HG02642 (cell line): ENCODE results near the gene SEC63.
"Not testable (repeated sequence)": the region's sequence is repeated elsewhere in the genome, so short reads cannot be mapped to it uniquely, and the experiment has no call there.

Experiments
- ATAC-seq: cut with Tn5 transposase; IDR thresholded peaks from one replicate; pipeline ENCODE4 v1.9.1; 2021; ENCODE audit warnings: mild to moderate bottlenecking; ENCODE audit not compliant: unreplicated experiment, poor library complexity

The SEC63 gene

GRCh38 chr6:107957909-107958688 lies at the start of gene SEC63:
Gene SEC63, minus strand, starts transcription at chr6:107958208. Its CDS starts 199 bp downstream, at chr6:107958009.
- peak; percentile 93 for ATAC-seq

GRCh38 chr6:108005961-108006360 lies 48.0 kb upstream of the SEC63 start:
- no peak for ATAC-seq

- ATAC-seq = no peak
Measured at GRCh38 chr6:108004861-108005260, 46.9 kb upstream of the SEC63 start.

- ATAC-seq = no peak
Measured at GRCh38 chr6:108002365-108003221, 44.6 kb upstream of the SEC63 start.

DNA sequence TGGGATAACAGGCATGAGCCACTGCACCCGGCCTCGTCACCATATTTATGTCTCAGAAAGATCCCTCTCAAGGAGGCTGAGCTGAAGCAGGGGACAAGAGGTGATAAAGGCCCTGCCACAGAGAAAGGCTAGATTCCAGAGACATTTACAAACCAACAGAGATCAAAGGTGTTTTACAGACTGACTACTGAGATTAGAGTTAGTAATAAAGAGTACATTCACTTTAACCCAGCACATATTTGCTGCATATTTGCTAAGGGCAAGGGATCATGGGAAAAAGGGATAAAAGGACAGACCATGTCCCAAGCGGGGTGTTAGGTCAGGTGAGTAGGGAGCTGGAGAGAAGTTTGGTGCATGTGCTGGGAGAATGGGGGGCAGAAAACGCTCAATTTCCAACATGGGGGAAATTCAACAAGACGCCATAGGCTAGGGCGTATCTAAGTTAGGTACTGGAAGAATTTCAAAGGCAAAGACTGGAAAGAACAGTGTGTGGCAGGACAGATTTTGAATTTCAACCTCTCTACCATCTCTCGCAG lies 43.8 kb upstream of the SEC63 start:
- no peak for ATAC-seq

GRCh38 chr6:108000259-108000658 lies 42.3 kb upstream of the SEC63 start:
- not testable (repeated sequence) for ATAC-seq

DNA sequence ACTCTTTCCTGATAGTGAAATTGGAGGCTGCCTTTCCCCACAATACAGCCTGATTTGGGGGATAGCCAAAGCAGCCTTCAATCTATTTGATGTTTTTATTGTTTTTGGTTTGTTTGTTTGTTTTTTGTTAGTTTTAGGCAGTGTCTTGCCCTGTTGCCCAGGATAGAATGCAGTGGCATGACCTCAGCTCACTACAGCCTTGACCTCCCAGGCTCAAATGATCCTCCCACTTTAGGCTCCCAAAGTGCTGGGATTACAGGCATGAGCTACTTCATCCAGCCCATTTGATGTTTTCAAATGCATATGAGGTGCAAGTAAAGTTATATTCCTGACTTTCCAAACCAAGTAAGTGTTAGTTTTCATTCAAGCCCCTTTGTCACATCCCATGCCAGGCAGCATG lies 41.3 kb upstream of the SEC63 start:
- no peak for ATAC-seq

GRCh38 chr6:107991772-107992550 lies 34.0 kb upstream of the SEC63 start:
- no peak for ATAC-seq

GRCh38 chr6:107991061-107991460 lies 33.1 kb upstream of the SEC63 start:
- ATAC-seq = no peak

DNA sequence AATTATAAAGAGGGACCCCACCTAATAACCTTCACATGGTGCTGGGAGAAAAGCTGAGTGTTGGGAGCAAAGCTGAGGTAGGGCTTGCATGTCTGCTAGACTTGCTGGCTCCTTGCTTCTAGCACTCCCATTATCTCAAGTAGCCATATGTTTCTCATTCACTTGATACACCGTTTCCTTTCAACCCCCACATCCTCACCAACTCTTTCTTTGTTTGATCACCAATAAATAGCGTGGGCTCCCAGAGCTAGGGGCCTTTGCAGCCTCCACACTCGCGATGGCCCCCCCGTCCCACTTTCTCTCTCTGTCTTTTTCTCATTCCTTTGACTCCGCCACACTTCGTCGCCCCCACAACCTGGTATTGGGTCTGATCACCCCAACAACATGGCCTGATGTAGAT lies 32.6 kb upstream of the SEC63 start:
- not testable (repeated sequence) for ATAC-seq

DNA sequence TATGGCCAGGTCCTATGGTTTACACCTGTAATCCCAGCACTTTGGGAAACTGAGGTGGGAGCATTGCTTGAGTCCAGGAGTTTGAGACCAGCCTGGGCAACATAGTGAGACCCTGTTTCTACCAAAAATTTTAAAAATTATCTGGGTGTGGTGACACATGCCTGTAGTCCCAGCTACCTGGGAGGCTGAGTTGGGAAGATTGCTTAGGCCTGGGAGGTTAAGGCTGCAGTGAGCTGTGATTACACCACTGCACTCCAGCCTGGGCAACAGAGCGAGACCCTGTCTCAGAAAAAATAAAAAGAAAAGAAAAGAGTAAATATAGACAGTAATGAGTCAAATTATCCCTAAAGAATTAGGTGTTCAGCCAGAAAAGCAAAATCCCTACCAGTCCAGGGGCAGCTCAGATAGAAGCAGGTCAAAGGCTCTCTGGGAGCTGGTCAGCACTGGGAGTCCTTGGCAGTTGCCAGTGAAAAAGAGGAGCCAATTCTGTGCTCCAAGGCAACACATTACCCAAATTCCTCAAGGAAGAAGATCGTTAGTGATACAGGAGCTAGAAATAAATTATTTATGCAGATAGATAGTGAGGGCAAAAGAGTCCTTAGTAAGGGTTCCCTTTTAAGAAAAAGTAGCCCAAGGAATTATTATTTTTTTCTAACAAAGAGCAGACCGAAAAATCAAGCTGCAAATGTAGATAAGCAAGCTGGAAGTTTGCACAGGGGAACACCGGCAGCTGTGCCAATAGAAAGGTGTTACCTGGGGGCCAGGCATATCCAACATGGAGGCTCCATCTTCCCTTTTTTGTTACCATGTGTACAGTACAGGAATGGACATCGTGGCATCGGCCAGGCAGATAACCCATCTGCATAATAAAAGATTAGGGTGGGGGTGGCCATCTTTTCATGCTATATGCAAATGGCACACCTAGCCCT lies 31.4 kb upstream of the SEC63 start:
- no peak for ATAC-seq

- ATAC-seq = no peak
Measured at GRCh38 chr6:107988570-107988969, 30.6 kb upstream of the SEC63 start.

DNA sequence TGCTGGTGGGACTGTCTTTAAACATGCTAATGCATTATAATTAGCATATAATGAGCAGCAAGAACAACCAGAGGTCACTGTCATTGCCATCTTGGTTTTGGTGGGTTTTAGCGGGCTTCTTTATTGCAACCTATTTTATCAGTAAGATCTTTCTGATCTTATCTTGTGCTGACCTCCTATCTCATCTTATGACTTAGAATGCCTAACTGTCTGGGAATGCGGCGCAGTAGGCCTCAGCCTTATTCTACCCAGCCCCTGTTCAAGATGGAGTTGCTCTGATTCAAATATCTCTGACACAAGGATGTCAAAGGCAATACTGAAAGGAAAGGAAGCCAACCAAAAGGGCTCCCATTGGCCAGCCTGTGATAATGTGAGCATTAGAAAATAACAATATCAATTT lies 29.8 kb upstream of the SEC63 start:
- no peak for ATAC-seq

- ATAC-seq = no peak
Measured at GRCh38 chr6:107985701-107986100, 27.7 kb upstream of the SEC63 start.

DNA sequence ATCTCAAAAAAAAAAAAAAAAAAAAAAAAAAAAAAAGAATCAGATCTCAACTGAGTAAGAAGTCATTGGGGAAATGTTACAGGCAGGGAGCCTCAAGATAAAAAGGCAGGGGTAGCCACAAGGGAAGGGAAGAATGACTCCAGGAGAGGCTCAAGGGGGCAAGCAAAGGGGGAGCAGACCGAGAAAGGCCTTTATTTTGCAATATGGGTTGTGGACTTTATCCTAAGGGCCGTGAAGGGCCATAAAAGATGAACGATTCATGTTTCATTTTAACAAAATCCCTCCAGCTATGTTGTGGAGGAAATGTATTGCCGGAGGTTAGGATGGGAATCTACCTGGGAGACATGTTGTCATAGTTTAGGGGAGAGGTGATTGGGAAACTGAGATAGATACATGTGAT lies 25.8 kb upstream of the SEC63 start:
- no peak for ATAC-seq

GRCh38 chr6:107982486-107982885 lies 24.5 kb upstream of the SEC63 start:
- no peak for ATAC-seq

- ATAC-seq = no peak
Measured at GRCh38 chr6:107981695-107982094, 23.7 kb upstream of the SEC63 start.

GRCh38 chr6:107977283-107977682 lies 19.3 kb upstream of the SEC63 start:
- no peak for ATAC-seq

GRCh38 chr6:107976155-107976783 lies 18.3 kb upstream of the SEC63 start:
- no peak for ATAC-seq
